ENCODE results near the gene ATP2A1. TPM values are rescaled to one million over a fixed set of nuclear protein-coding genes. Genes with fewer than 3 reads are reported as not detected.

ATP2A1 gene
- total and polyA plus RNA-seq, 2 experiments from 2014 or later, result 0.73 to 4.0 TPM

GRCh38 chr16:28930652-28931051 lies 52.4 kb downstream of the ATP2A1 start:
- Mint-ChIP-seq H3K27ac (0 out of 2 replicates have a peak overlapping the region, but pooled peaks have one; percentile 11), H3K27me3 (ENCODE audit: insufficient read depth, low read depth, poor library complexity) (peaks cover 11% of the 10 kb centered on the region)

More at GRCh38 chr16:28930652-28931051, 52.4 kb downstream of the ATP2A1 start:
- Histone ChIP-seq H3K27me3 (ENCODE audit: insufficient read depth) (0 out of 2 replicates have a peak, but pooled peaks cover 3% of the 10 kb centered on the region), H3K27ac (ENCODE audit: low read depth) (no peak overlapping the region), H3K4me1 (ENCODE audit: insufficient read depth) (peaks cover 5% of the 10 kb centered on the region; the same call in 1 of the 2 replicates), H3K4me2 (no peak overlapping the region), H3F3A (replicated peaks; ENCODE audit: low read depth) (peaks cover 9% of the 10 kb centered on the region; the same call in 1 of the 2 replicates), H3K36me3 (ENCODE audit: insufficient read depth) (no peaks in the 10 kb centered on the region), H3K4me3 (no peak overlapping the region), H4K20me1 (replicated peaks; ENCODE audit: insufficient read depth) (no peaks in the 10 kb centered on the region), H3K9me2 (ENCODE audit: insufficient read depth) (no peaks in the 10 kb centered on the region), H2AFZ (no peak overlapping the region), H3K79me2 (replicated peaks; ENCODE audit: insufficient read depth) (no peaks in the 10 kb centered on the region)
- Mint-ChIP-seq H3K9me3 (no peaks in the 10 kb centered on the region), H3K4me3 (no peak overlapping the region; the same call in 2 of the 3 replicates), H3K36me3 (ENCODE audit: low read depth) (no peaks in the 10 kb centered on the region), H3K4me1 (peaks cover 5% of the 10 kb centered on the region)
- no peak for DNase-seq (ENCODE audit: low spot score)
- no peak for ATAC-seq
- TF ChIP-seq REST (IDR thresholded peaks at IDR 0.05; ENCODE audit: unreplicated experiment) (no peak), POLR2AphosphoS5 (IDR thresholded peaks at IDR 0.05; ENCODE audit: low read depth) (no peak), ZNF462 (CRISPR knock-in tag; IDR thresholded peaks at IDR 0.05) (no peak), EZH2 (IDR thresholded peaks at IDR 0.05; ENCODE audit: low read depth, unreplicated experiment) (no peak), ZNF114 (CRISPR knock-in tag; IDR thresholded peaks at IDR 0.05) (no peak), ZNF331 (CRISPR knock-in tag; IDR thresholded peaks at IDR 0.05; ENCODE audit: low read depth) (no peak), JUNB (IDR thresholded peaks at IDR 0.05; ENCODE audit: unreplicated experiment) (no peak), CTCF (conservative IDR thresholded peaks at IDR 0.05; ENCODE audit: low read depth in 2 of 2) (no peak)

Data from GM23338 (cell line).